Measurements from ENCODE around the gene MYH7.
"Not testable (repeated sequence)": the region's sequence is repeated elsewhere in the genome, so short reads cannot be mapped to it uniquely, and the experiment has no call there.

MYH7 gene

DNA sequence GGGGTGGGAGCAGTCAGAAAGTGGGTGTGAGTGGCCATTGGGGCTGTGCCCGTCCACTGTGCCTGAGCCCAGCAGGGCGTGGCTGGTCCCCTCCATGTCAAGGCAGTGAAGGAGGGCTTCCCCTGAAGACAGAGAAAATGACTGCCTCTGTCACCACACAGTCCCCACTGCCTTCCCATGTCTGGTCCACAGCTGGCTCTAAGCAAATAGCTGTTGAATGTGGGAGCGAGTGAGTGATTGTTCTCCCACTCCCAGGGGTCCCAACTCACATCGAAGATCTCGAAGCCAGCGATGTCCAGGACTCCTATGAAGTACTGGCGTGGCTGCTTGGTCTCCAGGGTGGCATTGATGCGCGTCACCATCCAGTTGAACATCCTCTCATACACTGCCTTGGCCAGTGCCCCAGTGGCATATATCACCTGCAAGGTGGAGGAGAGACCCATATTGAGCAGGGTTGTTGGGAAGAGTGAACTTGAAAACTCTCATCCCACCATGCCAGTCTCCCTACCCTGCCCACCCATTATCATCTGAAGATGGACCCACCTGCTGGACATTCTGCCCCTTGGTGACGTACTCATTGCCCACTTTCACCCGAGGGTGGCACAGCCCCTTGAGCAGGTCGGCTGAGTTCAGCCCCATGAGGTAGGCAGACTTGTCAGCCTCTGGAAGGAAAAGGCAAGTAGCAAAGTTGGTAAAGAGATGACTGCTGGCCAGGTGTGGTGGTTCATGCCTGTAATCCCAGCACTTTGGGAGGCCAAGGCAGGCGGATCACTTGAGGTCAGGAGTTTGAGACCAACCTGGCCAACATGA, 6.6 kb downstream of the MYH7 start:
- Mint-ChIP-seq H3K27me3 (ENCODE audit: low read depth) (peaks cover 8% of the 10 kb centered on the region), H3K36me3 (ENCODE audit: low read depth) (peaks cover 2% of the 10 kb centered on the region), H3K27ac (no peak overlapping the region), H3K4me1 (ENCODE audit: low read depth) (peaks cover 2% of the 10 kb centered on the region), H3K4me3 (no peak overlapping the region), H3K9me3 (no peaks in the 10 kb centered on the region)

DNA sequence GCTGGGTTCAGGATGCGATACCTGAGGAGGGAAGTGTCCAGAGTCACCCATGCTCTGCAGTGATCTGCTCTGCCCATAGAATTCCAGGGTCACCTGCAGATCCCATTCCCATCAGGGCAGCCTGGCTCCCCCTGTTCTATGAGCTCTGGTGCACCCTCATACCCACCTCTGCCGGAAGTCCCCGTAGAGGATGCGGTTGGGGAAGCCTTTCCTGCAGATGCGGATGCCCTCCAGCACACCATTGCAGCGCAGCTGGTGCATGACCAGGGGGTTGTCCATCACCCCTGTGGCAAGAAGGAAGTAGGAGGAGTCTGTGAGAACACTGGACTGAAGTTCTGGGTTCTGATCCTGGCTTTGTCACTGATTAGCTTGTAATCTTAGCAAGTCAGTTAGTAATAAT, 9.7 kb downstream of the MYH7 start:
- not testable (repeated sequence) for H3K36me3 Mint-ChIP-seq (ENCODE audit: low read depth); H3K9me3 Mint-ChIP-seq; H3K4me3 Mint-ChIP-seq; H3K27me3 Mint-ChIP-seq (ENCODE audit: low read depth); H3K27ac Mint-ChIP-seq
- peaks cover 16% of the 10 kb centered on the region for H3K4me1 Mint-ChIP-seq (ENCODE audit: low read depth)

DNA sequence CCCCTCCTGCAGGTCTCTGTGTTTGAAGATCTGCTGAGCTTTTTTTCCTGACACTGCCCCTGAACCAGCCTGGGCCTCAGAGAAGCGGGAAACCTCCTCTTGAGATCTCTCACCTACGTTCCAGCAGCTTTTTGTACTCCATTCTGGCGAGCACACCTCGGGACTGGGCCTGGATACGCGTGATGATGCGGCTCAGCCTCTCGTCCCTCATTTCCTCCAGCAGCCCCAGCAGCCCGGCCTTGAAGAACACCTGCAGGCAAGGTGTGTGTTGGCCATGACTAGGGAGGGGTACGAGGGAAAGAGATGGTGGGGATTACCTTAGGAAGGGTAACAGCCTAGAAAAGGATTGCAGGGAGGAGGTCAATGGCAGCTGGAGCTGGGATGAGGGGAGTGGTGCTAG, 10.3 kb downstream of the MYH7 start:
- H3K4me3 Mint-ChIP-seq, result no peak overlapping the region
- H3K4me1 Mint-ChIP-seq (ENCODE audit: low read depth), result peaks cover 19% of the 10 kb centered on the region
- H3K9me3 Mint-ChIP-seq, result no peaks in the 10 kb centered on the region
- peaks cover 2% of the 10 kb centered on the region for H3K36me3 Mint-ChIP-seq (ENCODE audit: low read depth)
- no peak overlapping the region for H3K27ac Mint-ChIP-seq
- H3K27me3 Mint-ChIP-seq (ENCODE audit: low read depth), result peaks cover 1% of the 10 kb centered on the region

DNA sequence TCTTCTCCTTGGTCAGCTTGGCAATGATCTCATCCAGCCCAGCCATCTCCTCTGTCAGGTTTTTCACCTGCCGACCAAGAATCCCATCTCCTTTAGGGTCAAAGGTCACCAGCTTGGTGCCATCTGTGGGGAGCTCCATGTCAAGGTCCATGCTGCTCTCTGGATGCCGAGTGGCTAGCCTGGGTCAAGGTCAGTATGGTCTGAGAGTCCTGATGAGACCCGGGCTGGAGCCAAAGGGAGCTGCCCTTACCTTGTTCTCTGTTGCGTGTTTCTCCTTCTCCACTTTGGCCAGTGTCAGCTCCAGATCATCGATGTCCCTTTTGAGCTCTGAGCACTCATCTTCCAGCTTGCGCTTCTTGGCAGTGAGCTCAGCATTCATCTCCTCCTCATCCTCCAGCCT, 11.8 kb downstream of the MYH7 start:
- H3K9me3 Mint-ChIP-seq, result no peaks in the 10 kb centered on the region
- H3K27me3 Mint-ChIP-seq (ENCODE audit: low read depth), result no peaks in the 10 kb centered on the region
- peaks cover 2% of the 10 kb centered on the region for H3K36me3 Mint-ChIP-seq (ENCODE audit: low read depth)
- H3K27ac Mint-ChIP-seq, result no peak overlapping the region
- H3K4me1 Mint-ChIP-seq (ENCODE audit: low read depth), result peaks cover 21% of the 10 kb centered on the region
- no peak overlapping the region for H3K4me3 Mint-ChIP-seq

DNA sequence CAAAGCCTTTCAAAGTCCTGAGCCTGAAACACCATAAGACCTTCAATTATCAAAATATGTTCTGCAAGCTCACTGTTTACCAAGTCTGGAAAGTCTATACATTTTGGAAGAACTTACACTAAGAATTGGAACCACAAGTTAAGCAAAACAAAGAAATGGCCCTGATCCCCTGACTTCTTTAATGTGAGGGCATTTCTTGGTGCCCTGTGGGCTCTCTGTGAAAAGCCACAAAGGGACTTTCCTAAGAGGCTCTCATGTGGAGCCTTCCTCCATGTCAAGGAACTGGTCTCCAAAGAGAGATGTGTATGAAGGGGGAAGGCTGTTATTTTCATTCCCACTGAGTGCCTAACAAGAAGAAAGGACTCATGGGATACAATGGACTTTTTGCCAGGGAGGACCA, 13.9 kb downstream of the MYH7 start:
- H3K4me1 Mint-ChIP-seq (ENCODE audit: low read depth), result peaks cover 21% of the 10 kb centered on the region
- no peaks in the 10 kb centered on the region for H3K27me3 Mint-ChIP-seq (ENCODE audit: low read depth)
- H3K9me3 Mint-ChIP-seq, result no peaks in the 10 kb centered on the region
- no peaks in the 10 kb centered on the region for H3K36me3 Mint-ChIP-seq (ENCODE audit: low read depth)
- H3K4me3 Mint-ChIP-seq, result peak overlapping the region; percentile 23
- peak overlapping the region; percentile 83 for H3K27ac Mint-ChIP-seq

DNA sequence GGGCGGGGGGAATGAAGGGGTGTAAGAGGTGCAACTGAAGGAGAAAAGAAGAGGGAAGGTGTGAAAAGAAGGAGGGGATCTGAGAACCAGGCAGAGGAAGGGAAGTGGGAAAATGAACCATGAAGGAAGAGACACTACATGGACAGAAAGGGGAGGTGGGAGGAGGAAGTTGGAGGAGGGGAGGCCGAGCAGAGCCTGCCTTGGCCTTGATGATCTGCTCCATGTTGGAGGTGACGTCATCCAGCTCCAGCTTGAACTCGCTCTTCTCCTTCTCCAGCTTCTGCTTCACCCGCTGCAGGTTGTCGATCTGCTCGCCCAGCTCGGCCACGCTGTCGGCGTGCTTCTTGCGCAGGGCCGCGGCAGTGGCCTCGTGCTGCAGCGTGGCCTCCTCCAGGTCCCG, 15.8 kb downstream of the MYH7 start:
- H3K27me3 Mint-ChIP-seq (ENCODE audit: low read depth); H3K9me3 Mint-ChIP-seq; H3K36me3 Mint-ChIP-seq (ENCODE audit: low read depth); H3K27ac Mint-ChIP-seq; H3K4me3 Mint-ChIP-seq: not testable (repeated sequence)
- peaks cover 21% of the 10 kb centered on the region for H3K4me1 Mint-ChIP-seq (ENCODE audit: low read depth)

DNA sequence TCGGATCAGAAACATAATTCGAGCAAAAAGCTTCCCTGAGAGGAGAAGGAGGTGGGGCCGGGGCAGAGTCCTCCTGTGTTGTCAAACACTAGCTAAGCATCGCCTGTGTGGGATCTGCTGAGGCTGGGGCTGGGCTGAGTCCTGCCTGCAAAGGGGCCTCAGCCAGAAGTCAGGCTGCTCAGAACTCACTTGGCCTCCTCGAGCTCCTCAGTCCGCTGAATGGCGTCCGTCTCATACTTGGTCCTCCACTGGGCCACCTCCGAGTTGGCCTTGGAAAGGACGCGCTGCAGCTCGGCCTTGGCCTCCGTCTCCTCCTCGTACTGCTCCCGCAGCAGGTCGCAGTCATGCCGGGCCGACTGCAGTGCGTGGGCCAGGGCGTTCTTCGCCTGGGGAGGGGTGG, 17.4 kb downstream of the MYH7 start:
- Mint-ChIP-seq H3K27ac (no peak overlapping the region), H3K27me3 (ENCODE audit: low read depth) (no peaks in the 10 kb centered on the region), H3K36me3 (ENCODE audit: low read depth) (no peaks in the 10 kb centered on the region)

DNA sequence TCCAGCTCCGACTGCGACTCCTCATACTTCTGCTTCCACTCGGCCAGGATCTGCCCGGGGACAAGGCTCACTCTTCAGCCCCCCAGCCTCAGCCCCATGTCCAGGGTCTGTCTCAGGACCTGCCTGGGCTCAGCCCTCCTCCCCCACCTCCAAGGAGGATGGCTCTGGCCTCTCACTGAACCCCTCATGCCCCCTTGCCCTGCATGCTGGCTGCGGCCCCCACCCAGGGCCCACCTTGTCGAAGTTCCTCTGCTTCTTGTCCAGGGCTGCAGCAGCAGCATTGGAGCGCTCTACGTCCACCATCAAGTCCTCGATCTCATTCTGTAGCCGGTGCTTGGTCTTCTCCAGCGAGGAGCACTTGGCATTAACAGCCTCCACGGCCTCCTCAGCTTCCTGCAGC, 18.2 kb downstream of the MYH7 start:
- H3K9me3 Mint-ChIP-seq; H3K27ac Mint-ChIP-seq; H3K36me3 Mint-ChIP-seq (ENCODE audit: low read depth); H3K27me3 Mint-ChIP-seq (ENCODE audit: low read depth); H3K4me3 Mint-ChIP-seq: not testable (repeated sequence)
- H3K4me1 Mint-ChIP-seq (ENCODE audit: low read depth), result peaks cover 21% of the 10 kb centered on the region

More for the DNA sequence above, 17.4 kb downstream of the MYH7 start:
- Mint-ChIP-seq H3K4me3 (no peak overlapping the region), H3K9me3 (no peaks in the 10 kb centered on the region), H3K4me1 (ENCODE audit: low read depth) (peaks cover 21% of the 10 kb centered on the region)

DNA sequence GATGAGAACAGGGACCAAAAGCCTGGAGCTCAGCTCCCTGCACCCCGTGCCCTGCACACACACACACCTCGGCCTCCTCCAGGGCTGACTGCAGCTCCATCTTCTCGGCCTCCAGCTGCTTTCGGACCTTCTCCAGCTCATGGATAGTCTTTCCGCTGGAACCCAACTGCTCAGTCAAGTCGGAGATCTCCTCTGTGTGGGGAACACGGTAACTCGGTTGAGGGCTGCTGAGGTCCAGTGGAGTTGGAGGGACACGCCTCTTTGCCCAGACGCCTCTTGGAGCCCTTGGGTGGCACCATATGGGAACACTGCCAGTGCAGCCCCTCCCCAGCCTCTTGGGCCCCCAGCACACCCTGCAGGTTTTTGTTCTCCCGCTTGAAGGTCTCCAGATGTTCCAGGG, 18.7 kb downstream of the MYH7 start:
- Mint-ChIP-seq H3K36me3 (ENCODE audit: low read depth) (no peaks in the 10 kb centered on the region), H3K4me3 (no peak overlapping the region), H3K27ac (no peak overlapping the region), H3K27me3 (ENCODE audit: low read depth) (no peaks in the 10 kb centered on the region), H3K9me3 (no peaks in the 10 kb centered on the region), H3K4me1 (ENCODE audit: low read depth) (peaks cover 16% of the 10 kb centered on the region)

DNA sequence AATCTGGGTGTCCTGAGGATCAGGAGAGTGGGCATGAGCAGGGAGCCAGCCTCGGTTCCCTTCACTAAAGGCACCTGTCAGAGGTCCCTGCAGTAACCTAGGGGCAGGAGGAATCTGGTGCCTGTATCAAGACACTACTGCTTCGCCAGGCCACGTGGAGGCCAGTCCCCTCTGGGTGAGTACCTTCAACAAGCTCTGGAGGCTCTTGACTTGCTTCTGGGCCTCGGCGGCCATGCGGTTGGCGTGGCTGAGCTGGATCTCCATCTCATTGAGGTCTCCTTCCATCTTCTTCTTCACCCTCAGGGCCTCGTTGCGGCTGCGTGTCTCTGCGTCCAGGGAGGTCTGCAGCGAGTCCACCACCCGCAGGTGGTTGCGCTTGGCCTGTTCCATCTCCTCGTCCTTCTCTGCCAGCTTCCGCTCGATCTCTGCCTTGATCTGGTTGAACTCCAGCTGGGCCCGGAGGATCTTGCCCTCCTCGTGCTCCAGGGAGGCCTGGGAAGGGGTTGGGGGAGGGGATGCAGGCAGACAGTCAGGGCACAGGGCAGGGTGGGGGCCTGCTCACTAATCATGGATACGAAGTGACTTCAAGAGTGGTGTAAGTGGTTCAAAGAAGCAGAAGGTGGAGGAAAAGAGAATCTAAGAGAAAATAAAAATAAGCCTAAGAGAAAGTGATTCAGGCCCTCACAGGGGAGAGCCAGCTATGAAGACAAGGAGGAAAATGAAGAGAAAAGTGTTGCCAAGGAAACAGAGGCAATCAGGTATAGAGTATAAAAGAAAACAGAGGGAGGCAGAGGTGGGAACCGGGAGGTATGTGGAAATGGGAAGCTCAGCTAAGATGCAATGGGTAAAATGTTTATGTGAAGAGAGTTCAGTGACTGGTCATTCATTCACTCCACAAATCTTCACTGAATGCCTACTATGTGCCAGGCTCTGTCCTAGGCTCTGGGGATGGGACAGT, 19.4 kb downstream of the MYH7 start:
- Mint-ChIP-seq H3K4me1 (ENCODE audit: low read depth) (peaks cover 9% of the 10 kb centered on the region), H3K4me3 (no peak overlapping the region), H3K27me3 (ENCODE audit: low read depth) (no peaks in the 10 kb centered on the region), H3K36me3 (ENCODE audit: low read depth) (no peaks in the 10 kb centered on the region), H3K9me3 (no peaks in the 10 kb centered on the region), H3K27ac (no peak overlapping the region)

DNA sequence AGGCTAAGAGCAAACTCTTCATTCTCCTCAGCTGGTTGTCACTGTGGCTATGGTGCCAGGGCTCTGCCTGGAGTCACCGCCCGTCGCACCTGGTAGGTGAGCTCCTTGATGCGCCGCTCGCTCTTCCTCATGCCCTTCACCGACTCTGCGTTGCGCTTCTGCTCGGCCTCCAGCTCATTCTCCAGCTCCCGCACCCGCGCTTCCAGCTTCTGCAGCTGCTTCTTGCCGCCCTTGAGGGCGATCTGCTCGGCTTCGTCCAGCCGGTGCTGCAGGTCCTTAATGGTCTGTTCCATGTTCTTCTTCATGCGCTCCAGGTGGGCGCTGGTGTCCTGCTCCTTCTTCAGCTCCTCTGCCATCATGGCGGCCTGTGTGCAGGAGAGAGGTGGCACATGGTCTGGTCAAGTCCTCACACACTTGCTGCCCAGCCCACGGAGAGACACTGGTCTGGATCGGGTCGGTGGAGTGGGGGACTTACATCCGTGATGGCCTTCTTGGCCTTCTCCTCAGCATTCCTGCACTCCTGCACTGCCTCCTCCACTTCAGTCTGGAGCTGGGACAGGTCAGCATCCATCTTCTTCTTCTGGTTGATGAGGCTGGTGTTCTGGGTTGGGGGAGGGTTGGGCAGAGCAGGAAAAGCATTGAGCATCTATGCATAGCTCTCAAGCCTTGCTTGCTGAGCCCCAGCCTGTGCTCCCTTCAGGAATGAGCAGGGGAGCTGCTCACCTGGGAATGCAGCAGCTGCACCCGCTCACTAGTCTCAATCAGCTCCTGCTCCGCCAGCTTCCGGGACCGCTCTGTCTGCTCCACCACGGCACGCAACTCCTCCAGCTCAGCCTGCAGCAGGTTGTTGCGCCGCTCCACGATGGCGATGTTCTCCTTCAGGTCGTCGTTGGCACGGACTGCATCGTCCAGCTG, 20.3 kb downstream of the MYH7 start:
- Mint-ChIP-seq H3K27ac (no peak overlapping the region), H3K9me3 (no peaks in the 10 kb centered on the region), H3K4me3 (no peak overlapping the region), H3K27me3 (ENCODE audit: low read depth) (no peaks in the 10 kb centered on the region), H3K36me3 (ENCODE audit: low read depth) (no peaks in the 10 kb centered on the region), H3K4me1 (ENCODE audit: low read depth) (peaks cover 2% of the 10 kb centered on the region)

DNA sequence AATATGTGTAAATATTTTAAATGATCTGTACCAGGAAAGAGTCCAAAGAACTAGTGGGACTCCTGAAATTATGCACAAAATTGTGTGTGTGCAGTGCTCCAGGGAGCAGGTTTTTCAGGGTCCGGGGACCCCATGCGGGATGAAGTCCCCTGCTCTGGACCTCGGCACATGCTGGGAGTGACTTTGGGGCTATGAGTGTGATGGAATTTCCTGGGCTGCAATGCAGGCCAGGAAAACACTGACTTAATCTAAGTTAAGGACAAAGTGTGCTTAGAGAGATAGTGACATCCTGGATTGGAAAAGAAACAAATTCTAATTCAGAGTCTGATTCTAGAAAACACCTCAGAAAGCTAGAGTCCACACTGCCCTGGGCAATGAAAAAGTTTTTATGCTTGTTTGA, 21.2 kb downstream of the MYH7 start:
- Mint-ChIP-seq H3K27me3 (ENCODE audit: low read depth) (no peaks in the 10 kb centered on the region), H3K27ac (no peak overlapping the region), H3K4me3 (no peak overlapping the region), H3K36me3 (ENCODE audit: low read depth) (no peaks in the 10 kb centered on the region), H3K9me3 (no peaks in the 10 kb centered on the region), H3K4me1 (ENCODE audit: low read depth) (peaks cover 2% of the 10 kb centered on the region)

DNA sequence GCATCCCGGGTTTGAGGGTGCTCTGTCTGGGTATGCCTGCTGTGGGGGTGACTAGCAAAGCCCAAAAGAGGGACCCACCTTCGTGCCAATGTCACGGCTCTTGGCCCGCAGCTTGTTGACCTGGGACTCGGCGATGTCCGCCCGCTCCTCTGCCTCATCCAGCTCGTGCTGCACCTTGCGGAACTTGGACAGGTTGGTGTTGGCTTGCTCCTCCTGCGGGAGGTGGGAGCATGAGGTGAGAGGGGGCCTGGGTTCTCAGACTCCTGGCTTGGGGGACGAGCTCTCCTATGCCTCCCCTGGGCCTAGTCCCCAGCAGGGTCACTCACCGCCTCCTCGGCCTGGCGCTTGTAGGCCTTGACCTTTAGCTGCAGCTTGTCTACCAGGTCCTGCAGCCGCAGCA, 21.8 kb downstream of the MYH7 start:
- H3K4me3 Mint-ChIP-seq, result no peak overlapping the region
- no peaks in the 10 kb centered on the region for H3K36me3 Mint-ChIP-seq (ENCODE audit: low read depth)
- no peaks in the 10 kb centered on the region for H3K27me3 Mint-ChIP-seq (ENCODE audit: low read depth)
- peaks cover 6% of the 10 kb centered on the region for H3K4me1 Mint-ChIP-seq (ENCODE audit: low read depth)
- no peak overlapping the region for H3K27ac Mint-ChIP-seq
- H3K9me3 Mint-ChIP-seq, result no peaks in the 10 kb centered on the region
